Upper lobe of right lung (tissue), 1 donor: ENCODE results near the gene INPP5K. TPM values are rescaled to one million over a fixed set of nuclear protein-coding genes. Genes with fewer than 3 reads are reported as not detected.
A peak's percentile ranks its signal among the peaks of the same experiment; 100 is the strongest.

Experiments
- ATAC-seq: fragments of 200-7000 bp; cut with Tn5 transposase; one replicate; pipeline ENCODE4 v1.9.1; 2020; ENCODE audit warnings: mild to moderate bottlenecking, moderate library complexity
- DNase-seq: peaks from one replicate; pipeline ENCODE4 v3.0.0-alpha.2; 2020
- H3K27ac ChIP-seq: fragments of 200-600 bp; one replicate; pipeline ENCODE4 v1.8.0; 2022
- H3K27me3 ChIP-seq: fragments of 200-600 bp; one replicate; pipeline ENCODE4 v1.8.0; 2022; ENCODE audit warnings: mild to moderate bottlenecking
- H3K36me3 ChIP-seq: fragments of 200-600 bp; one replicate; pipeline ENCODE4 v1.8.0; 2022
- H3K4me1 ChIP-seq: fragments of 200-600 bp; one replicate; pipeline ENCODE4 v1.8.0; 2022
- H3K4me3 ChIP-seq: fragments of 200-600 bp; one replicate; pipeline ENCODE4 v1.8.0; 2022; ENCODE audit warnings: mild to moderate bottlenecking
- H3K9me3 ChIP-seq: fragments of 200-600 bp; one replicate; pipeline ENCODE4 v1.8.0; 2022
- intact Hi-C: fragments of 100-400 bp; cut with DNase I; formaldehyde crosslinking; loops from one replicate; pipeline ENCODE4 v1.11.0; 2022
- total RNA-seq: library from RNA; stranded (reverse); fragmentation: NEBNext Ultra II Directional; extraction: Animal tissue kit (Norgen Biotek cat#: 25700); gene quantifications from one replicate; pipeline ENCODE4 v1.2.1, GENCODE V29; 2021
- TF ChIP-seq, protein P1 (sequence below): fragments of 200-600 bp; IDR thresholded peaks from one replicate; pipeline ENCODE4 v1.8.0; 2022; ENCODE audit warnings: antibody characterized with exemption
- donor health status: DM: no; HTN: yes; CAD: no; lungs with severe emphysema.

INPP5K gene
- total RNA-seq, 1 donor from 2014 or later: 69.8 TPM

DNA sequence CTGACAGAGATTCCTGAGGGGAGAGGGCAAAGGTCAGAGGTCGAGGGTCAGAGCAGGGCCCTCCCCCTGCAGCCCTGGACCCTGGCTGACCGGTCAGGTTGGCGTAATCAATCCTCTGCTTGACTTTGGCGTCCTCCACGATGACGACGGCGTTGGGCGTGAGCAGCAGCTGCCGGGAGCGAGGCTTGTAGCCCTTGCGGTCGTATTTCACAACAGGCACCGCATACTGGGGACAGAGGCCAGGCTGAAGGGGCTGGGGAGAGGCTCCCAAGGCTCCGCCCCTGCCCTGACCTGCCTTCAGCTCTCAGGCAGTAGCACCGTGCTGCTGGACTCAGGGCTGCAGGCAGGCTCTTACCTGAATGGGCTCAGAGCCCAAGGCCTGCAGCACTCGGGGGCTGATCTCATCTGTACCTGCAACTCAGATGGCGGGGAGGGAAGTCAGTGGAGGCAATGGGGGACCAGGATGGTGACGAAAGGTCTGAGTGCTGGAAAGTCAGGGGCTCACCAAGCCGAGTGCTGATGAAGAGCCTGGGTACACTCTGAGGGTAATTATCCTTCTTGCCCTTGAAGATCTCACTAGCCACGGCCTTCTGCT, 48.4 kb downstream of the INPP5K start:
- no peaks in the 10 kb centered on the region for H3K27me3 ChIP-seq
- no peak overlapping the region for H3K27ac ChIP-seq
- ATAC-seq (peak; percentile 72), DNase-seq (peak; percentile 87)
- peaks cover 1% of the 10 kb centered on the region for H3K4me1 ChIP-seq
- intact Hi-C loops: no loop called here
- H3K36me3 ChIP-seq: peaks cover 75% of the 10 kb centered on the region
- no peaks in the 10 kb centered on the region for H3K9me3 ChIP-seq
- TF ChIP-seq, protein P1, sequence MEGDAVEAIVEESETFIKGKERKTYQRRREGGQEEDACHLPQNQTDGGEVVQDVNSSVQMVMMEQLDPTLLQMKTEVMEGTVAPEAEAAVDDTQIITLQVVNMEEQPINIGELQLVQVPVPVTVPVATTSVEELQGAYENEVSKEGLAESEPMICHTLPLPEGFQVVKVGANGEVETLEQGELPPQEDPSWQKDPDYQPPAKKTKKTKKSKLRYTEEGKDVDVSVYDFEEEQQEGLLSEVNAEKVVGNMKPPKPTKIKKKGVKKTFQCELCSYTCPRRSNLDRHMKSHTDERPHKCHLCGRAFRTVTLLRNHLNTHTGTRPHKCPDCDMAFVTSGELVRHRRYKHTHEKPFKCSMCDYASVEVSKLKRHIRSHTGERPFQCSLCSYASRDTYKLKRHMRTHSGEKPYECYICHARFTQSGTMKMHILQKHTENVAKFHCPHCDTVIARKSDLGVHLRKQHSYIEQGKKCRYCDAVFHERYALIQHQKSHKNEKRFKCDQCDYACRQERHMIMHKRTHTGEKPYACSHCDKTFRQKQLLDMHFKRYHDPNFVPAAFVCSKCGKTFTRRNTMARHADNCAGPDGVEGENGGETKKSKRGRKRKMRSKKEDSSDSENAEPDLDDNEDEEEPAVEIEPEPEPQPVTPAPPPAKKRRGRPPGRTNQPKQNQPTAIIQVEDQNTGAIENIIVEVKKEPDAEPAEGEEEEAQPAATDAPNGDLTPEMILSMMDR: no peak
- no peak overlapping the region for H3K4me3 ChIP-seq

DNA sequence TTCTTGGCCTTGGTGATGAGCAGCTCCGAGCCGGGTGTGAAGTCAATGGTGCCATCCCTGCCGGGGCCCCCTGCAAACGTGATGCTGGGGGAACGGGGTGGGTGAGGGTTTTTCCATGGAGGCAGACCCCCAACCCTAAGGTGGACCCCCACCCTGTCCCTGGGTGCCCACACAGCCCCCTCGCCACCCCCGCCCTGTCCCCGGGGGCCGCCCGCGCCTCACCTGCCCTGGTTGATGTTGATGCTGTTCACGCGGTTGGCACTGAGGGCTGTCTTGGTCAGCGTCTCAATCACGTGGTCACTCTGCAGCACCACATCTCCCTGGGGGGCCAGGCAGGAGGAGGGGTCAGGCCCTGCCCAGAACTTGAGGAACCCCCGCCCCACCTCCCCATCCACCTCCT, 49.2 kb downstream of the INPP5K start:
- Histone ChIP-seq H3K4me1 (peaks cover 9% of the 10 kb centered on the region), H3K9me3 (no peaks in the 10 kb centered on the region), H3K27me3 (no peaks in the 10 kb centered on the region), H3K36me3 (peaks cover 73% of the 10 kb centered on the region), H3K27ac (no peak overlapping the region), H3K4me3 (no peak overlapping the region)
- no peak for ATAC-seq
- TF ChIP-seq, protein P1: no peak
- no peak for DNase-seq
- intact Hi-C loops: no loop called here

DNA sequence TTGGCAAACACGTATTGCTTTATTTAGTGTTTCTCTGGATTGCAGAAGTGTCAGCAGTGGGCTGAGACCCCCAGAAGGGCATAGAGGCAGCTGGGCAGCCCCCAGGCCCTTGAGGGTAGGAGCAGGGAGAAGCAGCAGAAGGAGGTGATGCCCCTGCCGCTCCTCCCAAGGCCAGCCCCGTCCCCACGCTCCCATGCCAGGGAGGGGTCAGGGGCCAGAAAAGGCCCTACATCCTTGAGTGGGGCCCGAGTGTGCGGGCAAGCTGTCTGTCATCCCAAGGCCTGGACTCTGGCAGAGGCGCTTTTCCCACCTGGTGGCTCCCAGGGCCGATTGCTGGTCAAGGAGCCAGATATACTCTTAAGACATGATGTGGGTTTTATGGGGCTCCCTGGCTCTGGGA, 52.2 kb downstream of the INPP5K start:
- H3K27ac ChIP-seq: no peak overlapping the region
- no peak for DNase-seq
- no peak for ATAC-seq
- H3K36me3 ChIP-seq: peaks cover 46% of the 10 kb centered on the region
- no peak overlapping the region for H3K4me3 ChIP-seq
- intact Hi-C loops: no loop called here
- H3K27me3 ChIP-seq: no peaks in the 10 kb centered on the region
- peaks cover 32% of the 10 kb centered on the region for H3K4me1 ChIP-seq
- TF ChIP-seq, protein P1: no peak
- no peaks in the 10 kb centered on the region for H3K9me3 ChIP-seq

DNA sequence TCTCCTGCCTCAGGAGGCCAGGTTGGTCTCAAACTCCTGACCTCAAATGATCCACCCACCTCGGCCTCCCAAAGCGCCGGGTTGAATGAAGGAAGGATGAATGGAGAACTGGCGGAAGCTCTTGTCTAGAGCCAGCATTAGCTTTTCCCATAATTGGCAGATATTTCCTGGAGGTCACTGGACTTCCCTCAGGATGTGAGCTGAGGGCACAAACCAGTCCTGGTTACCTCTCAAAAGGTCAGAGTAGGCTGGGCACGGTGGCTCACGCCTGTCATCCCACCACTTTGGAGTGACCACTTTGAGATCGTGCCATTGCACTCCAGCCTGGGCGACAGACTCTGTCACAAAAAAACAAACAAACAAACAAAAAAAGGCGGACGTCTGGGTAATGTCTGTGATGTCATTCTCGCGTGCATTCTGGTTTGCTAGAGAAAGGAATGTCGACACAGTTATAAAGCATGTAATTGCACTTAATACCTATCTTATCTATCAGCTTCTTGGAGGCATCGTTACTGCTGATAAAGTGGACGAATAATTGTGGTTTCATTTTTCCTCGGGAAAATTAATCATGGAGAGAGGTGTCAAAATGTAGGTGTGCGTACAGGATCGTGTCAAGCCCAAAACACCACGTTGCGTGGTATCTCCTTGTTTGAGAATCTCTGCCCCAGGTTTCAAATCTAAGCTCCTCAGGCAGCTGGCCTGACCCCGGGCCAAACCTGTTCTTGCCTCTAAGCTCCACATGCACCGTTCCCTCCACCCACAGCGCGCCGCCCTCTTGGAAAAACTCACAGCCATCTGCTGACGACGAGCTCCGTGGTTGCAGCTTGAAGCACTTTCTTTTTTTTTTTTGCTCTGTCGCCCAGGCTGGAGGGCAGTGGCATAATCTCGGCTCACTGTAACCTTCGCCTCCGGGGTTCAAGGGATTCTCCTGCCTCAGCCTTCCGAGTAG, 54.0 kb downstream of the INPP5K start:
- intact Hi-C loops: no loop called here
- no peak for DNase-seq
- H3K27ac ChIP-seq: no peak overlapping the region
- no peaks in the 10 kb centered on the region for H3K9me3 ChIP-seq
- no peak overlapping the region for H3K4me3 ChIP-seq
- peaks cover 31% of the 10 kb centered on the region for H3K36me3 ChIP-seq
- no peaks in the 10 kb centered on the region for H3K27me3 ChIP-seq
- ATAC-seq: no peak
- TF ChIP-seq, protein P1: no peak
- H3K4me1 ChIP-seq: peaks cover 32% of the 10 kb centered on the region

DNA sequence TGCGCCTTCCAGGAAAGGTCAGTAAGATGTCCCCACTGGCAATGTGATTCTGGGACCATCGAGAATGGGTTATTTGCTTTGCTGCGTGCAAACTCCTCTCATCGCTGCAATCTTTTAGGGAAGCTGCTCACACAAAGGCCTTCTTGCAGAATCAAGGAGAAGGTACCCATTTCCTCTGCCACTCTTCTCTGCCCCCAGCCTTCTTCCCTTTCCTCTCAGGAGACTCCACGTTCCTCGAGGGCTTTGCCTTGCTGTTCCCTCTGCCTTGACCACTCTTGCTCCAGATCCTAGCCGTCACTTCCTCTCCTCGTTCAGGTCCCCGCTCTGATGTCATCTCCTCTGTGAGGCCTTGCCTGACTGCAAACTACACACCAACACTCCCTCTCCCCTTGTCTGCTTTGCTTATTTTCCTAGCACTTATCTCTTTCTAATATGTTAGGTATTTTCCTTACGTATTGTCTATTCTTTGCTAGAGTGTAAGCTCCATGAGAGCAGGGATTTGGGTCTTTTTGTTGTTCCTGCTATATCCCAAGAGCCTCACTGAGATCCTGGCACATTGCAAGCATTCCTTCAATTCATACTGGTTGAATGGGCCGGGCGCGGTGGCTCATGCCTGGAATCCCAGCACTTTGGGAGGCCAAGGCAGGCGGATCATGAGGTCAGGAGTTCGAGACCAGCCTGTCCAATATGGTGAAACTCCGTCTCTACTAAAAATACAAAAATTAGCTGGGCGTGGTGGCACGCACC, 55.0 kb downstream of the INPP5K start:
- Histone ChIP-seq H3K9me3 (no peaks in the 10 kb centered on the region), H3K27me3 (no peaks in the 10 kb centered on the region), H3K4me3 (no peak overlapping the region), H3K27ac (peak overlapping the region; percentile 24), H3K4me1 (peaks cover 38% of the 10 kb centered on the region), H3K36me3 (peaks cover 22% of the 10 kb centered on the region)
- DNase-seq: no peak
- ATAC-seq: peak; percentile 15
- TF ChIP-seq, protein P1: no peak
- intact Hi-C loops: no loop called here
